ENCODE data around the gene WAC.
"Not testable (repeated sequence)": the region's sequence is repeated elsewhere in the genome, so short reads cannot be mapped to it uniquely, and the experiment has no call there.

Gene WAC

GRCh38 chr10:28500203-28500602, 32.7 kb upstream of the WAC start:
- not testable (repeated sequence) for H2AFZ ChIP-seq (ENCODE audit: low read length, unreplicated experiment); H3K79me2 ChIP-seq (ENCODE audit: control insufficient read depth, insufficient read depth, low read length, unreplicated experiment); H3K27ac ChIP-seq (ENCODE audit: low read depth, low read length); H3K36me3 ChIP-seq (ENCODE audit: insufficient read depth, low read length); H3K4me1 ChIP-seq (ENCODE audit: control insufficient read depth, insufficient read depth, low read length, unreplicated experiment); H3K4me3 ChIP-seq (ENCODE audit: low read depth, low read length); H3K27me3 ChIP-seq (ENCODE audit: insufficient read depth, low read length)

GRCh38 chr10:28503114-28503513, 29.8 kb upstream of the WAC start:
- H3K4me3 ChIP-seq (ENCODE audit: low read depth, low read length): no peak overlapping the region

GRCh38 chr10:28505359-28505959, 27.5 kb upstream of the WAC start:
- H3K27me3 ChIP-seq (ENCODE audit: insufficient read depth, low read length): no peaks in the 10 kb centered on the region
- H3K79me2 ChIP-seq (ENCODE audit: control insufficient read depth, insufficient read depth, low read length, unreplicated experiment): no peaks in the 10 kb centered on the region
- H3K4me1 ChIP-seq (ENCODE audit: control insufficient read depth, insufficient read depth, low read length, unreplicated experiment): no peaks in the 10 kb centered on the region
- H2AFZ ChIP-seq (ENCODE audit: low read length, unreplicated experiment): no peak overlapping the region
- no peak overlapping the region for H3K27ac ChIP-seq (ENCODE audit: low read depth, low read length)
- no peak overlapping the region for H3K4me3 ChIP-seq (ENCODE audit: low read depth, low read length)
- no peaks in the 10 kb centered on the region for H3K36me3 ChIP-seq (ENCODE audit: insufficient read depth, low read length)

More at GRCh38 chr10:28503114-28503513, 29.8 kb upstream of the WAC start:
- no peaks in the 10 kb centered on the region for H3K27me3 ChIP-seq (ENCODE audit: insufficient read depth, low read length)
- H3K79me2 ChIP-seq (ENCODE audit: control insufficient read depth, insufficient read depth, low read length, unreplicated experiment): no peaks in the 10 kb centered on the region
- no peak overlapping the region for H3K27ac ChIP-seq (ENCODE audit: low read depth, low read length)
- H2AFZ ChIP-seq (ENCODE audit: low read length, unreplicated experiment): no peak overlapping the region
- no peaks in the 10 kb centered on the region for H3K4me1 ChIP-seq (ENCODE audit: control insufficient read depth, insufficient read depth, low read length, unreplicated experiment)
- H3K36me3 ChIP-seq (ENCODE audit: insufficient read depth, low read length): no peaks in the 10 kb centered on the region

- peaks cover 5% of the 10 kb centered on the region for H3K4me1 ChIP-seq (ENCODE audit: control insufficient read depth, insufficient read depth, low read length, unreplicated experiment)
- H3K27me3 ChIP-seq (ENCODE audit: insufficient read depth, low read length): no peaks in the 10 kb centered on the region
- H3K36me3 ChIP-seq (ENCODE audit: insufficient read depth, low read length): no peaks in the 10 kb centered on the region
- H3K27ac ChIP-seq (ENCODE audit: low read depth, low read length): no peak overlapping the region
- no peak overlapping the region for H2AFZ ChIP-seq (ENCODE audit: low read length, unreplicated experiment)
- no peaks in the 10 kb centered on the region for H3K79me2 ChIP-seq (ENCODE audit: control insufficient read depth, insufficient read depth, low read length, unreplicated experiment)
- H3K4me3 ChIP-seq (ENCODE audit: low read depth, low read length): no peak overlapping the region
Observed at GRCh38 chr10:28508304-28508925, 24.5 kb upstream of the WAC start.

- Histone ChIP-seq H3K4me3 (ENCODE audit: low read depth, low read length) (no peak overlapping the region), H3K27ac (ENCODE audit: low read depth, low read length) (no peak overlapping the region), H3K27me3 (ENCODE audit: insufficient read depth, low read length) (no peaks in the 10 kb centered on the region), H3K79me2 (ENCODE audit: control insufficient read depth, insufficient read depth, low read length, unreplicated experiment) (no peaks in the 10 kb centered on the region), H3K4me1 (ENCODE audit: control insufficient read depth, insufficient read depth, low read length, unreplicated experiment) (peaks cover 5% of the 10 kb centered on the region), H2AFZ (ENCODE audit: low read length, unreplicated experiment) (no peak overlapping the region), H3K36me3 (ENCODE audit: insufficient read depth, low read length) (no peaks in the 10 kb centered on the region)
Observed at GRCh38 chr10:28509286-28509685, 23.6 kb upstream of the WAC start.

GRCh38 chr10:28514648-28515047, 18.3 kb upstream of the WAC start:
- Histone ChIP-seq H2AFZ (ENCODE audit: low read length, unreplicated experiment) (no peak overlapping the region), H3K4me1 (ENCODE audit: control insufficient read depth, insufficient read depth, low read length, unreplicated experiment) (peaks cover 5% of the 10 kb centered on the region), H3K27ac (ENCODE audit: low read depth, low read length) (no peak overlapping the region), H3K4me3 (ENCODE audit: low read depth, low read length) (no peak overlapping the region), H3K27me3 (ENCODE audit: insufficient read depth, low read length) (no peaks in the 10 kb centered on the region), H3K79me2 (ENCODE audit: control insufficient read depth, insufficient read depth, low read length, unreplicated experiment) (no peaks in the 10 kb centered on the region), H3K36me3 (ENCODE audit: insufficient read depth, low read length) (no peaks in the 10 kb centered on the region)

GRCh38 chr10:28520346-28520745, 12.6 kb upstream of the WAC start:
- no peak overlapping the region for H2AFZ ChIP-seq (ENCODE audit: low read length, unreplicated experiment)
- H3K27me3 ChIP-seq (ENCODE audit: insufficient read depth, low read length): no peaks in the 10 kb centered on the region
- H3K4me1 ChIP-seq (ENCODE audit: control insufficient read depth, insufficient read depth, low read length, unreplicated experiment): no peaks in the 10 kb centered on the region
- no peak overlapping the region for H3K27ac ChIP-seq (ENCODE audit: low read depth, low read length)
- peaks cover 2% of the 10 kb centered on the region for H3K79me2 ChIP-seq (ENCODE audit: control insufficient read depth, insufficient read depth, low read length, unreplicated experiment)
- peaks cover 20% of the 10 kb centered on the region for H3K36me3 ChIP-seq (ENCODE audit: insufficient read depth, low read length)
- no peak overlapping the region for H3K4me3 ChIP-seq (ENCODE audit: low read depth, low read length)

- not testable (repeated sequence) for H3K27me3 ChIP-seq (ENCODE audit: insufficient read depth, low read length); H3K4me3 ChIP-seq (ENCODE audit: low read depth, low read length); H3K79me2 ChIP-seq (ENCODE audit: control insufficient read depth, insufficient read depth, low read length, unreplicated experiment); H3K27ac ChIP-seq (ENCODE audit: low read depth, low read length); H2AFZ ChIP-seq (ENCODE audit: low read length, unreplicated experiment); H3K4me1 ChIP-seq (ENCODE audit: control insufficient read depth, insufficient read depth, low read length, unreplicated experiment)
- H3K36me3 ChIP-seq (ENCODE audit: insufficient read depth, low read length): peaks cover 24% of the 10 kb centered on the region
Observed at GRCh38 chr10:28520828-28521227, 12.1 kb upstream of the WAC start.

- H3K4me1 ChIP-seq (ENCODE audit: control insufficient read depth, insufficient read depth, low read length, unreplicated experiment); H3K4me3 ChIP-seq (ENCODE audit: low read depth, low read length); H3K27me3 ChIP-seq (ENCODE audit: insufficient read depth, low read length); H3K79me2 ChIP-seq (ENCODE audit: control insufficient read depth, insufficient read depth, low read length, unreplicated experiment); H3K27ac ChIP-seq (ENCODE audit: low read depth, low read length); H2AFZ ChIP-seq (ENCODE audit: low read length, unreplicated experiment): not testable (repeated sequence)
- H3K36me3 ChIP-seq (ENCODE audit: insufficient read depth, low read length): peaks cover 31% of the 10 kb centered on the region
Observed at GRCh38 chr10:28521961-28522360, 11.0 kb upstream of the WAC start.

GRCh38 chr10:28523725-28524252, 9.1 kb upstream of the WAC start:
- Histone ChIP-seq H3K27ac (ENCODE audit: low read depth, low read length) (no peak overlapping the region), H2AFZ (ENCODE audit: low read length, unreplicated experiment) (no peak overlapping the region), H3K4me3 (ENCODE audit: low read depth, low read length) (no peak overlapping the region), H3K79me2 (ENCODE audit: control insufficient read depth, insufficient read depth, low read length, unreplicated experiment) (peaks cover 21% of the 10 kb centered on the region), H3K36me3 (ENCODE audit: insufficient read depth, low read length) (peaks cover 37% of the 10 kb centered on the region), H3K27me3 (ENCODE audit: insufficient read depth, low read length) (no peaks in the 10 kb centered on the region), H3K4me1 (ENCODE audit: control insufficient read depth, insufficient read depth, low read length, unreplicated experiment) (no peaks in the 10 kb centered on the region)

GRCh38 chr10:28530751-28531150, 2.2 kb upstream of the WAC start:
- Histone ChIP-seq H3K4me3 (ENCODE audit: low read depth, low read length) (peak overlapping the region; percentile 92), H2AFZ (ENCODE audit: low read length, unreplicated experiment) (no peak overlapping the region), H3K36me3 (ENCODE audit: insufficient read depth, low read length) (peaks cover 32% of the 10 kb centered on the region), H3K27ac (ENCODE audit: low read depth, low read length) (no peak overlapping the region), H3K79me2 (ENCODE audit: control insufficient read depth, insufficient read depth, low read length, unreplicated experiment) (peaks cover 79% of the 10 kb centered on the region), H3K4me1 (ENCODE audit: control insufficient read depth, insufficient read depth, low read length, unreplicated experiment) (peaks cover 26% of the 10 kb centered on the region), H3K27me3 (ENCODE audit: insufficient read depth, low read length) (no peaks in the 10 kb centered on the region)

Measured in ACC112 (cell line).